GM18499 (cell line): ENCODE results near the gene GANC.
"Not testable (repeated sequence)": the region's sequence is repeated elsewhere in the genome, so short reads cannot be mapped to it uniquely, and the experiment has no call there.

ENCODE experiments used
- ATAC-seq: cut with Tn5 transposase; IDR thresholded peaks from one replicate; pipeline ENCODE4 v1.9.1; 2021; ENCODE audit warnings: moderate number of reproducible peaks; ENCODE audit not compliant: insufficient read depth, unreplicated experiment

GANC gene

DNA sequence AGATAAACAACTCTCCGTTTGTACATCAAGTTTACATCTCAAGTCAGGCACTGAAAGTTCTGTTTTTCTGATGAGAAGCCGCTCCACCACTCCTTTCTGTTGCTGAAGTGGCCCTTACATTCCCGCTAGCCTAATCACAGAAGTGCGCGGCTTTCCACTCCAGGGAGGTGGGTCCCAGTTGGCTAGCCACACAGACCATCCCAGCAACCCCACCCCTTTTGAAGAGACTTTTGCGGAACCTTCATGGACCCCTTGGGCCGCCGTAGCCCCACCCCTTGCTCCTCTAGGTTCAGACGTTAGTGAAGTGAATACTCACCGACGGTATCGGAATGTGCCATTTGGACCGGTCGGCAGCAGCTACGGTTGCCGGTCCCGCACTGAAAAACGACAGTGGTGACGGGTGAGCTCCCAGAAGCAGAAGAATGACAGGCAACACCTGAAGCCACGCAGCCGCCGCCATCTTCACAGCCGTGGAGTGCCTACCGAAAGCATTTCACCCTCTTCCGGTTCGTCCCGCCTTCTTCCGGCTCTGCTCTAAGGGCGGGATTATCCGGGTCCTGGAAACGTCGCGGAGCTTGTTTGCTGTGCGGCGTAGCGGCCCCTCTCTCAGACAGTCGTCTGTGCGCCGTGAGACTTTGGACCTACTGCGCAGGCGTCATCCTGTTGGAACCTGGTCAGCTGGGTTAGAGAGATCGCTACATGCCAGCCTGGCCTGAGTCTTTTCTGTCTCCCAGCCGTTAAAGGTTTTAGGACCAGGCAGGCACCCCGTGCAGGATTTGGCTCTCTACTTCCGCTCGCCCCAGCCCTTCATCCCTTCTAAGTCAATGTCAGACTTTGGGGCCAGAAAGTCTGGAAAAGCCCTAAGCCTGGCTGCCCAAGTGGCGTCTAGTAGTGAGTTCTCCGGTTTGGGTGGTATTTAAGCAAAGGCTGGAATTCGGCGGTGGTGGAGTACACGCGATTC, at the start of gene GANC, which contains the start of gene TMEM87A:
Gene GANC, plus strand, starts transcription at position 263 of the 961 bp plus-strand sequence. CDS start 1,281 bp downstream, outside the sequence.
Gene TMEM87A, minus strand, starts transcription at position 495 of the 961 bp plus-strand sequence. Its CDS starts 35 bp downstream, at position 460.
- peak; percentile 52 for ATAC-seq

DNA sequence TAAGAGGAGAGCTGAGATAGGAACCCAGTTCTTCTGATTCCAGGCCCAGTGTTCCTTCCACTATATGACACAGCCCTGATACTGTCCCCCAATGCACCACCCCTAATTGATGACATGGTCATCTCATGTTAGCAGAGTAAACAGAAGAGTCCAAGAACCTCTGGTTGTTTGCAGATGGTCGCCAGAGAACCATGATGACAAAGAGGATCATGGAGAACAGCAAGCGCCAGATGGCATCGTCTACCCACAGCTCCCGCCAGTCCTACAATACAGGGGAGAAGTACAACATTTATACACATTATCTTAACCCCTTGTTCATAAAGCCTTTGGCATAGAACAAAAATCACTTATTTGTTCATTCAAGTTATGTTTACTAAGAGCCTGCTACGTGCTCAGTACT, 46.4 kb upstream of the GANC start:
- ATAC-seq = no peak

GRCh38 chr15:42228036-42228435, 45.0 kb upstream of the GANC start:
- no peak for ATAC-seq

- ATAC-seq = not testable (repeated sequence)
Measured at GRCh38 chr15:42228981-42229380, 44.0 kb upstream of the GANC start.

GRCh38 chr15:42231088-42231487, 41.9 kb upstream of the GANC start:
- ATAC-seq = no peak

DNA sequence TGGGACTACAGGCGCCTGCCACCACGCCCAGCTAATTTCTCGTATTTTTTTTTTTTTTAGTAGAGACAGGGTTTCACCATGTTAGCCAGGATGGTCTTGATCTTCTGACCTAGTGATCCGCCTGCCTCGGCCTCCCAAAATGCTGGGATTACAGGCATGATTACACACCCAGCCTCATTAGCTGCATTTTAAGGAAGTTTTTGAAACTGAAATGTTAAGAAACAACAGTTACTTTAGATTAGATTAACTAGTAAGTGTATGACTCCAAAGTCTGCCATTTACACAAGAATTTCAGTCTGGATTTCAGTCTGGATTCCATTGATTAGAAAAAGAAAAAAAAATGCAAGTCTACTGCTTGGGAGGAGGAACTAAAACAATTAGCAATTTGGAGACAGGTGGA, 40.4 kb upstream of the GANC start:
- ATAC-seq = no peak

- ATAC-seq = no peak
Measured at GRCh38 chr15:42233107-42233506, 39.9 kb upstream of the GANC start.

DNA sequence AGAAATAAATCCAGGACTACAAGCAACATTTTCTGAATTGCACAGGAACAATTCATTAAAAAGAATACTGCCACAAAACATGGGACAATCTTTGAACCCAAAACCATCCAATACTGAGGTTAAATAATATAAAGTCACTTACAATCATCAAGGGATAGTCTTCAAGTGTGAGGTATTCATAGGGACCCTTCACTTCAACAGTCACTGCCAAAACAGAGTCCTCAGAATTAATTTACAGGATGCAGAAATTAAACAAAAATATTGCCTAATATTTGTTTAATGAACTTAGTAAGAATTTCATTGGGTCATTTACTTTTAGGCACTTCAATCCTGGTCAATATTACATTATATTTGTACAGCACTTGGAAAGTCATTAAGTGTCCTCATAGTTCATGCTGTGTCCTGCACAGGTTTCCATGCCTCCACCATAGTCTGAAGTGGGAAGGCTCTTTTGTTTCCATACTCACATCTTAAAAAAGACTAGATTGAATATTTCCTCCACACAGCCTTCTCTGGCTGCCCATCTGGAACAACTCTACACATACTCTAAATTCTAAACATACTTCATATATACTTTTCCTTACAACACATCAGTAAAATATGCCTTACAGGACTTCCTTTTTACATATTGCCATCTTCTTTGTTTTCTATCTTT, 33.3 kb upstream of the GANC start:
- ATAC-seq = no peak

- no peak for ATAC-seq
Measured at GRCh38 chr15:42240823-42241222, 32.2 kb upstream of the GANC start.

- ATAC-seq = no peak
Measured at GRCh38 chr15:42253300-42253699, 19.7 kb upstream of the GANC start.

DNA sequence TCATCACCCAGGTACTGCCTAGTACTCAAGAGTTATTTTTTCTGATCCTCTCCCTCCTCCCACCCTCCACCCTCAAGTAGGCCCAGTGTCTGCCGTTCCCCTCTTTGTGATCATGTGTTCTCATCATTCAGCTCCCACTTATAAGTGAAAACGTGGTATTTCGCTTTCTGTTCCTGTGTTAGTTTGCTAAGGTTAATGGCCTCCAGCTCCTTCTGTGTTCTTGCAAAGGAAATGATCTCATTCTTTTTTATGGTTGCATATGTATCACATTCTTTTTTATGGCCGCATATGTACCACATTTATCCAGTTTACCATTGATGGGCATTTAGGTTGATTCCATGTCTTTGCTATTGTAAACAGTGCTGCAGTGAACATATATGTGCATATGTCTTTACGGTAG, 8.2 kb upstream of the GANC start:
- ATAC-seq = no peak

DNA sequence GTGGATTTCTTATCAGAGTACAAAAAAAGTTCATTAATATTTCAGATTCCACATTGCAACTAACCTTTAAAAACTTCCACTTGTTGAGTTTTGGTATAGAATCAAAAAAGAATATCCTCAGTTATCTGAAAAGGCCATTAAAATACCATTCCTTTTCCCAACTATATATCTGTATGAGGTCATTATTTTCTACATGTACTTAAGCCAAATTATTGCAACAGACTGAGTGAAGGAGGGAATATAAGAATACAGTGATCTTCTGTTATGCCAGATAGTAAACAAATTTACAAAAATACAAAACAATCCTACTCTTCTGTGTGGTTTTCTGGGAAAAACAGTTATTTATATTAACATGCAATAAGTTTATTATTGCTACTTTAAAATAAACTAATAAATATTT, 5.7 kb upstream of the GANC start:
- no peak for ATAC-seq

DNA sequence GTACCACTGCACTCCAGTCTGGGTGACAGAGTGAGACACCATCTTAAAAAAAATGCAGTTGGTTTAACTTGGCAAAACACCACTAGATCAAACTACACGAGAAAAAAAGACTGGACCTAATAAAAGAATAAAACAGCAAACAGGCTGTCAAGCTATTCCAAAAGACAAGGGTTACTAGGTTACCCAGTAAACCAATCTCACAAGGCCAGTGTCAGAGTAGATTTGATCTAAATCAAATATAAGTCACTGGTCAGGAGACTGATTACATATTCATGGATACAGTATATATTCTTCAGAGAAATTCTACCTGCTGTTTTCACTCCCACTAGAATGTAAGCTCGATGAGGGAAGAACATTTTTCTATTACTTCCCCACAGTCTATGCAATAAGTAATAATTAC, 2.5 kb upstream of the GANC start:
- ATAC-seq = no peak

DNA sequence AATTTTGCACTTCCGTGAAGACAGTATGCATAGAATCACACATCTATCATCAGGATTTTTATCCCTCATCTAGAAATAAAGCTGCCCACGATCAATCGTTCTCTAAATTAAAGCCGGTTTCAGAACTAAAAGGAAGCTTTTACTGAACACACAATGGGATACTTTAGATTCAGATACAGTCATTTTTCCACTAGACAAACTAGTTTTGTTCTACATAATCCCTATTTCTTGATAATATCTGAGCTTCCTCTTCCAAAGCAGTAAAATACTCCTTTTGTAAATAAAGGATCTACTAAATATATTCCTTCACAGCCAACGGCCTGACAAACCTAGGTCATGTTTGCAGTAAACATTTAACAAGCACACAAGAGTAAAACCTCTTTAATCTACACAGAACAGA, 2.0 kb upstream of the GANC start:
- no peak for ATAC-seq

- ATAC-seq = no peak
Measured at GRCh38 chr15:42273900-42274701, 1.1 kb downstream of the GANC start.

DNA sequence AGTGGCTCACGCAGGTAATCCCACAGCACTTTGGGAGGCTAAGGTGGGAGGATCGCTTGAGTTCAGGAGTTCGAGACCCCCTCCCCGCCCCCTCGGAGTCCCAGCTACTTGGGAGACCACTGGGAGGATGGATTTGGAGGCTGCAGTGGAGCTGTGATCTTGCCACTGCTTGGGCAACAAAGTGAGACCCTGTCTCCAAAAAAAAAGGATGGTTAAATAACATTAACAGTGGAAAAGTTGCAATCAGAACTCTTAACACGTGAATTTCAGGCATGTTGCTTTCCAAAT, 1.6 kb downstream of the GANC start:
- no peak for ATAC-seq

DNA sequence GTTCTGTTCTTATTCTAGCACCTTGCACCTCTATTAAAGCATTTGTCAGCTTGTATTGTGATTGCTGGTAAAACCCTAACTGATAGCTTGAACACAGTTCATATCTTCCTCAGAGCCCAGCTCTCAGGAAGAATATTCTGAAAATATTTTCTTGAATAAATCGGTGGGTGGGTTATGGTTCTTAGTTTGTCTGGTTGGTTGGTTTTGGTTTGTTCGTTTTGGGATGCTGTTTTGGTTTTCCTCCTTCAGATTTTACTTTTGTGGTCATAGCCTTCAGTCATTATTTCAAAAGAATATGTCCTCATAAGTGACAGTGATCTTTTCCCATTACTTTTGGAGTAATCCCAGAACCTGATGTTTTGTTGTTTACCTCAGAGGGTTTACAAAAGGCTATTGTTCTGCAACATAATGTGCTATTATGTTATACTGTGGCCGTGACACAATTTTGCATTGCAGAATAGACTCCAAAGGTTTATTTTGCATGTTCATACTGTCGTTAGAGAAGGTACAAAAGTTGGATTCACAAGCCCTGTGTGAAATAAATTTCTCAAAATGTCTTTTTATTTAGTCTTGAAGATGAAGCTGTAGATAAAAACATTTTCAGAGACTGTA, 2.9 kb downstream of the GANC start:
- ATAC-seq = no peak

- no peak for ATAC-seq
Measured at GRCh38 chr15:42276762-42277161, 3.8 kb downstream of the GANC start.

DNA sequence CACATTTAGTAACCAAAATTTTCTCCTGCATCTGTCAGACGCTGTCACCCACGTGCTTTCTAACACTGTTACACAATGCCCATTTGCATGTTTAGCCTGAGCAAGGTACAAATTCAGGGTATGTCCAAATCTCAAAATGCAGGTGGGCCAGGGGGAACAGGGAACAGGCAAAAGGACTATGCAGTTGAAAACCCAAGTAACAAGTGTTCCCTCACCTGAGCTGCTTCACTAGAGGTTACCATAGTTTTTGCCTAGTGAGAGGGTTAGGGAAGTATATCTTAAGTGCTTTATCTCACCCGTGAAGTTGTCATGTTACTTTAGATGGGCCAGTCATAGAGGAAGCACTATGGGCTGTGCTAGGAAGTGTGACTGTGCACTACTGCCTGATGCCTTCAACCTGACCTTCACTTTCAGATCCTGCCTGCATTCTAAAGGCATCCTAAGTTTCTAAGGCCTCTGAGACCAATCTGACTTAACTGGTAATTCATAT, 6.3 kb downstream of the GANC start:
- ATAC-seq = no peak

- no peak for ATAC-seq
Measured at GRCh38 chr15:42282344-42282743, 9.3 kb downstream of the GANC start.
